Gastroesophageal sphincter (tissue), 4 donors: ENCODE results near the gene BRSK1. TPM values are rescaled to one million over a fixed set of nuclear protein-coding genes. Genes with fewer than 3 reads are reported as not detected.

Source experiments
- ATAC-seq: fragments of 150-250 bp; one replicate; pipeline ENCODE4 v1.9.1; 2016; ENCODE audit warnings: mild to moderate bottlenecking, moderate library complexity
- H3K27ac ChIP-seq, 4 donors: fragments of 200-600 bp; sonication (generic) in 3 of 4; 1 replicate in 3 of 4; 2 replicates in 1 of 4; pipeline ENCODE4 v1.5.1; 2016 to 2019
- H3K27me3 ChIP-seq: fragments of 200-600 bp; sonication (generic); one replicate; pipeline ENCODE4 v1.5.1; 2019
- H3K36me3 ChIP-seq, 2 donors: fragments of 200-600 bp; sonication (generic); one replicate each; pipeline ENCODE4 v1.5.1; 2019; ENCODE audit warnings: control low read depth in 1 of 2
- H3K4me1 ChIP-seq, 3 donors: fragments of 200-600 bp; sonication (generic); 1 replicate in 2 of 3; 2 replicates in 1 of 3; pipeline ENCODE4 v1.5.1; 2016 to 2019; ENCODE audit warnings: control low read depth in 2 of 3
- H3K4me3 ChIP-seq, 2 donors: fragments of 200-600 bp; sonication (generic); one replicate each; pipeline ENCODE4 v1.5.1; 2019; ENCODE audit warnings: mild to moderate bottlenecking in 1 of 2, moderate library complexity in 1 of 2
- H3K9me3 ChIP-seq, 3 donors: fragments of 200-600 bp; sonication (generic); one replicate each; pipeline ENCODE4 v1.5.1; 2017 to 2019; ENCODE audit warnings: control low read depth in 2 of 3
- CTCF ChIP-seq, 4 experiments: fragments of 200-600 bp in 2 of 4; fragments of 450-650 bp in 2 of 4; sonication (generic) in 1 of 4; IDR thresholded peaks; one replicate each; pipeline ENCODE4 v1.5.1; 2017 to 2019; ENCODE audit warnings: antibody characterized with exemption in 4 of 4, mild to moderate bottlenecking in 2 of 4, moderate library complexity in 2 of 4
- EP300 ChIP-seq: sonication (generic); formaldehyde crosslinking; IDR thresholded peaks from one replicate; pipeline ENCODE4 v1.6.1; 2017; ENCODE audit warnings: antibody characterized with exemption, mild to moderate bottlenecking
- POLR2A ChIP-seq, 2 donors: fragments of 450-650 bp; IDR thresholded peaks; one replicate each; pipeline ENCODE4 v1.6.1; 2017; ENCODE audit warnings: antibody characterized with exemption in 2 of 2, mild to moderate bottlenecking in 2 of 2, moderate library complexity in 1 of 2
- POLR2AphosphoS5 ChIP-seq: sonication (generic); formaldehyde crosslinking; IDR thresholded peaks from one replicate; pipeline ENCODE4 v1.6.1; 2017; ENCODE audit warnings: antibody characterized with exemption
- WGBS, 2 donors: methylation state at CpG; one replicate each; pipeline ENCODE4 v1.1.5; 2018; ENCODE audit warnings: low coverage in 1 of 2; 5-methylcytosine and 5-hydroxymethylcytosine counted together
- total RNA-seq, 4 donors: library from RNA; depleted of rRNA; stranded (reverse); fragments of >200 nt; gene quantifications; one replicate each; pipeline ENCODE4 v1.1.0, GENCODE V29; 2016

The BRSK1 gene
- total RNA-seq, 4 donors from 2014 or later: 4.0 to 19.8 (median 8.8) TPM

DNA sequence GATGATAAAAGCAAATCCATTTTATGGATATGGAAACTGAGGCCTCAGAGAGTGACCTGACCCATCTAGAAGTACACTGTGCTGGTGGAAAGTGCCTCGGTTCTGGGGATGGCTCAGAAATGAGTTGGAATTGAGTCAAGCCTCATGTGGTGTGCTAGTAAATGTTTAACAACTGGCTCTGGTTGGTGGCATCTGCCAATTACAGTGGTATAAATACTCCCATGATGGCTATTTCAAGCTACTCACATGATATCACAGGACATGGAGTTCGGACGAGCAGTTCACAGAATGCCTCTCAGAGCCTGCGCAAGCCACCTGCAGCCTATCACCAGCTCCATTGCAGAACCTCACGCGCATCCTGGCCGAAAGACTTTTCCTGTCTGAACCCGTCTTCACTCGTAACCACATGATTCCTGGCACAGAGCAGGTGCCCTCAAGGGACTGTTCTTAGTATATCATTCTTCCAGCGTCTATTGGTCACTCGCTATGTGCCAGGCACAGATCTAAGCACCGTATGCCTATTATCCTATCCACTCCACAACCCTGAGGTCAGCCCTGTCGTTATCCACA is 32.2 kb downstream of the BRSK1 start:
- Histone ChIP-seq H3K4me3 (no peak overlapping the region), H3K9me3 (no peaks in the 10 kb centered on the region), H3K36me3 (no peaks in the 10 kb centered on the region), H3K27ac (no peak overlapping the region), H3K4me1 (peaks cover 0 to 5% (median 0%) of the 10 kb centered on the region in 3 donors), H3K27me3 (peaks cover 30% of the 10 kb centered on the region)
- WGBS, 2 donors: 78 to 83% methylated on average over 6 to 11 of the region's 13 CpGs
- no peak for ATAC-seq
- TF ChIP-seq CTCF (IDR thresholded peaks at IDR 0.05) (no peak), POLR2AphosphoS5 (no peak), EP300 (no peak), POLR2A (IDR thresholded peaks at IDR 0.05) (no peak)

- H3K36me3 ChIP-seq: no peaks in the 10 kb centered on the region
- H3K27me3 ChIP-seq: peaks cover 36% of the 10 kb centered on the region
- no peak for TF ChIP-seq POLR2AphosphoS5
- TF ChIP-seq CTCF (IDR thresholded peaks at IDR 0.05): no peak
- TF ChIP-seq POLR2A (IDR thresholded peaks at IDR 0.05): no peak
- no peak for TF ChIP-seq EP300
- no peak for ATAC-seq
- no peaks in the 10 kb centered on the region for H3K9me3 ChIP-seq
- H3K4me1 ChIP-seq: peaks cover 0 to 5% (median 0%) of the 10 kb centered on the region in 3 donors
- H3K4me3 ChIP-seq: no peak overlapping the region
- WGBS, 2 donors: 73% methylated on average over 6 of the region's 8 CpGs; no CpG with 5 or more reads in 1 of the 2 donors
- H3K27ac ChIP-seq: no peak overlapping the region
Observed at GRCh38 chr19:55316646-55317045, 32.8 kb downstream of the BRSK1 start.

DNA sequence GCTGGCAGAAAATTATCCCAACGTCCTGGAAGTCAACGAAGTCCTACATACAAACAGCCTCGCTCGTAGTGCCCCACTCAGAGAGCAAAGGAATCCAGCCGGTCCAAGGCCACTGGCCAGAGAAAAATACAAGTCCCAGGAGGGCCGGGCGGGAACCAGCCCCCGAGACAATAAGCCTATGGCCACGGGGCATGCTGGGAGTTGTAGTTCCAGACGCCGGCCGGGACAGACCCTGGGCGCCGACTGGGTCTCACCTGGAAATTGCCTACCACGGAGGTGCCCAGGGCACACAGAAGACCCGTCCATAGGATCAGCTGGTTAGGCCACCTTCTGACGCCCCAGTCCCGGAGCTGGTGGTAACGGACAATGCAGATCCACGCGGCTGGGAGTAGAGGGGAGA is 36.0 kb downstream of the BRSK1 start:
- Histone ChIP-seq H3K27me3 (peaks cover 38% of the 10 kb centered on the region), H3K27ac (no peak overlapping the region), H3K4me1 (peaks cover 0 to 5% (median 0%) of the 10 kb centered on the region in 3 donors), H3K36me3 (no peaks in the 10 kb centered on the region), H3K9me3 (no peaks in the 10 kb centered on the region), H3K4me3 (no peak overlapping the region)
- TF ChIP-seq CTCF (IDR thresholded peaks at IDR 0.05) (no peak), POLR2A (IDR thresholded peaks at IDR 0.05) (no peak)
- ATAC-seq: no peak
- WGBS, 2 donors: 23% methylated on average over 10 of the region's 21 CpGs; no CpG with 5 or more reads in 1 of the 2 donors

DNA sequence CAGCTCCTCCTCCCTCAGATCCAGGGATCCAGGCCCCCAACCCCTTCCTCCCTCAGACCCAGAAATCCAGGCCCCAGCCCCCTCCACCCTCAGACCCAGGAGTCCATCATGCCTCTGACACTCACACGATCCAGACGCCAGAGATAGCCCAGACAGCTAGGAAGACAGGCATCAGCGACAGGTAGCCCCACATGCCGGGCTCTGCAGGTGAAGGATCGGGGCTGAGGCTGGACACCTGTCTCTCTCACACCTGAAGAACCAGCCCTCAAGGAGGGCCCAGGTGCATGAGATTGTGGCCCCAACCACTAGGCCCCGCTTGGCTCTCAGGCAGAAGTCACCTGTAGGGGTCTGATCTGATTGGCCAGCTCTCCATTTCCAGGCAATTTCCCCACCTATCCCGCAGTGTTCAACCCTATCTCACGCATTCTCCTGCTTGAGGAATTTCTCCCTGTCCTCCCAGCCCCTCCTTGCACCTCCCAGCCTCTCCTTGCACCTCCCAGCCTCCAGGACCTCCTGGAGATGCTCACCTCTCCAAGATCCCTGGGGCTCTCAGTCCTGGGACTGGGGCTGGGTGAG is 37.1 kb downstream of the BRSK1 start:
- ATAC-seq: no peak
- Histone ChIP-seq H3K27ac (no peak overlapping the region), H3K4me1 (peaks cover 0 to 5% (median 0%) of the 10 kb centered on the region in 3 donors), H3K4me3 (no peak overlapping the region), H3K27me3 (peaks cover 35% of the 10 kb centered on the region), H3K36me3 (no peaks in the 10 kb centered on the region), H3K9me3 (no peaks in the 10 kb centered on the region)
- TF ChIP-seq CTCF (IDR thresholded peaks at IDR 0.05): no peak
- TF ChIP-seq POLR2AphosphoS5: no peak
- TF ChIP-seq POLR2A (IDR thresholded peaks at IDR 0.05): no peak
- TF ChIP-seq EP300: no peak
- WGBS, 2 donors: 82% methylated on average over 3 of the region's 8 CpGs; no CpG with 5 or more reads in 1 of the 2 donors
